IMR-90 (cell line): ENCODE measurements around the gene SLC17A9. TPM values are rescaled to one million over a fixed set of nuclear protein-coding genes. Genes with fewer than 3 reads are reported as not detected.

Experiments used
- ATAC-seq: fragments of 200-7000 bp; cut with Tn5 transposase; 2 replicates; pipeline ENCODE4 v1.9.1; 2020; ENCODE audit warnings: low read depth, mild to moderate bottlenecking, moderate library complexity
- BruUV-seq: library from RNA; stranded (reverse); fragments of 400-500 nt; replicated peaks from 2 replicates; lab custom pipeline; 2021; lab: Mats Ljungman, UMichigan
- CTCF ChIA-PET: fragments of 300-600 bp; formaldehyde crosslinking; extraction: SDS; loops from one replicate; lab custom pipeline; 2021; ENCODE audit warnings: antibody characterized with exemption; lab: Yijun Ruan, JAX
- POLR2A ChIA-PET: fragments of 300-600 bp; sonication (Branson Sonifier 250); formaldehyde crosslinking; loops from one replicate; lab custom pipeline; 2022; ENCODE audit warnings: antibody characterized with exemption; ENCODE audit not compliant: unreplicated experiment; lab: Charles Lee
- DNase-seq: peaks from one replicate; pipeline ENCODE4 v3.0.0; 2013
- H2AFZ ChIP-seq: replicated peaks from 2 replicates; pipeline ENCODE3; 2013; ENCODE audit warnings: low read length, mild to moderate bottlenecking; ENCODE audit not compliant: poor library complexity
- H2AK5ac ChIP-seq: 2 replicates; pipeline ENCODE4 v1.6.1; 2013; ENCODE audit warnings: low read depth, low read length, inconsistent platforms
- H2AK9ac ChIP-seq: replicated peaks from 2 replicates; pipeline ENCODE3; 2013; ENCODE audit warnings: mild to moderate bottlenecking, low read depth, low read length, moderate library complexity; ENCODE audit not compliant: poor library complexity
- H2BK120ac ChIP-seq: 2 replicates; pipeline ENCODE4 v1.6.1; 2013; ENCODE audit warnings: low read depth, low read length, inconsistent platforms
- H2BK15ac ChIP-seq: 3 replicates; pipeline ENCODE4 v1.6.1; 2013; ENCODE audit warnings: low read depth, low read length, inconsistent platforms
- H2BK20ac ChIP-seq: 2 replicates; pipeline ENCODE4 v1.6.1; 2013; ENCODE audit warnings: low read depth, mild to moderate bottlenecking, inconsistent platforms, low read length, moderate library complexity
- H2BK5ac ChIP-seq: 2 replicates; pipeline ENCODE4 v1.6.1; 2013; ENCODE audit warnings: mild to moderate bottlenecking, low read depth, low read length, inconsistent platforms; ENCODE audit not compliant: poor library complexity, severe bottlenecking
- H3K14ac ChIP-seq: replicated peaks from 2 replicates; pipeline ENCODE4 v1.6.1; 2013; ENCODE audit warnings: low read depth, low read length, inconsistent platforms
- H3K18ac ChIP-seq: 2 replicates; pipeline ENCODE4 v1.6.1; 2013; ENCODE audit warnings: low read depth, low read length, control low read depth
- H3K23ac ChIP-seq: 2 replicates; pipeline ENCODE4 v1.6.1; 2013; ENCODE audit warnings: low read depth, low read length, inconsistent platforms
- H3K27ac ChIP-seq: 2 replicates; pipeline ENCODE4 v1.5.1; 2013; ENCODE audit warnings: mild to moderate bottlenecking, control low read depth, low read length; ENCODE audit not compliant: insufficient read depth
- H3K27me3 ChIP-seq: 2 replicates; pipeline ENCODE4 v1.6.1; 2013; ENCODE audit warnings: low read length; ENCODE audit not compliant: control insufficient read depth, insufficient read depth
- H3K36me3 ChIP-seq: 2 replicates; pipeline ENCODE4 v1.6.1; 2013; ENCODE audit warnings: low read length, mixed read lengths; ENCODE audit not compliant: control insufficient read depth, insufficient read depth
- H3K4ac ChIP-seq: 2 replicates; pipeline ENCODE4 v1.6.1; 2013; ENCODE audit warnings: low read depth, low read length, inconsistent platforms
- H3K4me1 ChIP-seq: 2 replicates; pipeline ENCODE4 v1.6.1; 2013; ENCODE audit warnings: low read length, mixed read lengths; ENCODE audit not compliant: control insufficient read depth, insufficient read depth
- H3K4me2 ChIP-seq: 2 replicates; pipeline ENCODE4 v1.6.1; 2013; ENCODE audit warnings: low read depth, mild to moderate bottlenecking, control low read depth, low read length, moderate library complexity
- H3K4me3 ChIP-seq: 2 replicates; pipeline ENCODE4 v1.5.1; 2013; ENCODE audit warnings: low read depth, mild to moderate bottlenecking, control low read depth, low read length, moderate library complexity; ENCODE audit not compliant: insufficient read depth
- H3K56ac ChIP-seq: 2 replicates; pipeline ENCODE4 v1.6.1; 2013; ENCODE audit warnings: low read length, inconsistent platforms; ENCODE audit not compliant: insufficient read depth; ENCODE audit errors: extremely low read depth
- H3K79me1 ChIP-seq, 2 experiments: 2 replicates each; pipeline ENCODE4 v1.6.1; 2013; ENCODE audit warnings: low read length in 2 of 2, inconsistent platforms in 1 of 2, low read depth in 1 of 2
- H3K9ac ChIP-seq: 2 replicates; pipeline ENCODE4 v1.6.1; 2013; ENCODE audit warnings: low read depth, low read length, control low read depth
- H3K9me1 ChIP-seq: 2 replicates; pipeline ENCODE4 v1.6.1; 2013; ENCODE audit warnings: low read length, inconsistent platforms; ENCODE audit not compliant: insufficient read depth
- H3K9me3 ChIP-seq: 2 replicates; pipeline ENCODE4 v1.6.1; 2013; ENCODE audit warnings: low read length; ENCODE audit not compliant: control insufficient read depth, insufficient read depth
- H4K20me1 ChIP-seq: 2 replicates; pipeline ENCODE4 v1.6.1; 2013; ENCODE audit warnings: low read length, inconsistent platforms; ENCODE audit not compliant: insufficient read depth
- H4K5ac ChIP-seq: 2 replicates; pipeline ENCODE4 v1.6.1; 2013; ENCODE audit warnings: mild to moderate bottlenecking, low read depth, low read length, control low read depth
- H4K8ac ChIP-seq, 2 experiments: 2 replicates each; pipeline ENCODE4 v1.6.1; 2013; ENCODE audit warnings: low read depth in 2 of 2, low read length in 2 of 2, control low read depth in 1 of 2, inconsistent platforms in 1 of 2
- H4K91ac ChIP-seq: 2 replicates; pipeline ENCODE4 v1.6.1; 2013; ENCODE audit warnings: low read depth, low read length, inconsistent platforms; ENCODE audit not compliant: insufficient read depth
- BHLHE40 ChIP-seq: fragments of 150-350 bp; IDR thresholded peaks from 2 replicates; pipeline ENCODE4 v1.6.1; 2016; ENCODE audit warnings: mild to moderate bottlenecking, low read depth, low read length
- NFE2L2 ChIP-seq: fragments of 150-350 bp; IDR thresholded peaks from 2 replicates; pipeline ENCODE4 v1.6.1; 2016; ENCODE audit warnings: low read depth, mild to moderate bottlenecking, low read length
- RCOR1 ChIP-seq: IDR thresholded peaks from 2 replicates; pipeline ENCODE4 v1.6.1; 2012; ENCODE audit warnings: mild to moderate bottlenecking, low read length, improper control_type of control experiment; ENCODE audit not compliant: insufficient replicate concordance
- WGBS, 2 experiments: methylation state at CpG; one replicate each; pipeline versions ENCODE4 v1.1.5 to v1.1.7; 2013; ENCODE audit warnings: missing lambda C conversion rate in 2 of 2; ENCODE audit not compliant: insufficient read length in 1 of 2; ENCODE audit errors: extremely low coverage in 2 of 2; 5-methylcytosine and 5-hydroxymethylcytosine counted together
- dilution Hi-C: fragments of 300-500 bp; cut with HindIII; formaldehyde crosslinking; loops from one replicate; pipeline ENCODE4 v1.14.3; 2018; ENCODE audit warnings: low sequenced_read_pairs; ENCODE audit not compliant: unreplicated experiment
- in situ Hi-C: fragments of 300-500 bp; cut with MboI; formaldehyde crosslinking; loops from 3 replicates; pipeline ENCODE4 v1.14.3; 2019; ENCODE audit warnings: low sequenced_read_pairs, inconsistent platforms, mixed read lengths
- intact Hi-C: fragments of 100-400 bp; cut with micrococcal nuclease; formaldehyde crosslinking; loops from 2 replicates; pipeline ENCODE4 v1.10.0; 2022
- polyA plus RNA-seq, 3 experiments: library from polyadenylated mRNA; depleted of rRNA; stranded (reverse); fragments of >200 nt; gene quantifications; 2 replicates each; pipeline ENCODE4 v1.2.3, GENCODE V29; 2012; ENCODE audit warnings: low replicate concordance in 1 of 3
- total RNA-seq: library from RNA; depleted of rRNA; stranded (reverse); fragments of >200 nt; gene quantifications from 2 replicates; pipeline ENCODE4 v1.2.3, GENCODE V29; 2012
- TF ChIP-seq, protein P1 (sequence below): fragments of 150-350 bp; IDR thresholded peaks from 2 replicates; pipeline ENCODE4 v1.6.1; 2017; ENCODE audit warnings: mild to moderate bottlenecking, antibody characterized with exemption, low read length, low read depth
- TF ChIP-seq, protein P2 (sequence below): fragments of 150-350 bp; IDR thresholded peaks from 2 replicates; pipeline ENCODE4 v1.6.1; 2016; ENCODE audit warnings: low read depth, mild to moderate bottlenecking, low read length, moderate library complexity, borderline replicate concordance

Gene SLC17A9
- total and polyA plus RNA-seq, 2 of the 4 experiments (the other 2 are of a cell fraction): 2.2 to 14.4 TPM

DNA sequence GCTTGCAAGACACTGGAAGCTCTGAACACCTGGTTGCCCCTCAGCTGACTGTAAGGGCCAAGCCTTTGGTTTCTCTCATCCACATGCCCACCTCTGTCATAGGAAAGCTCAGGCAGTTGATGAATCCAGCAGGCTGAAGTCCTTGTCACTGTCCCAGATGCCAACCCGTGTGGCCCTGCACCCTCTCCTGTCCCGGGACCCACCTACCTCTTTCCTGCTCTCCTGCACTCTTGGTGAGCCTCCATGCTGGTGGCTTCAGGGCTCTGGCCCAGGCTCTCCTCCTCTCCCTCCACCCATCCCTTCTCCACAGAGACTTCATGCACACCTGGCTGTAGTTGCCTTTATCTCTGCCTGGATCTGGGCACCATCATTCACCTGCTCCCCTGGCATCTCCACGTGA, 18.5 kb upstream of the SLC17A9 start:
- peaks cover 75% of the 10 kb centered on the region for H4K20me1 ChIP-seq
- H2BK20ac ChIP-seq: no peak overlapping the region
- H3K4me3 ChIP-seq: no peak overlapping the region
- WGBS, 2 experiments: 83% methylated on average over 3 of the region's 3 CpGs; no CpG with 5 or more reads in 1 of the 2 experiments
- ChIA-PET POLR2A (no interaction called here), CTCF (no interaction called here)
- H4K91ac ChIP-seq: no peak overlapping the region
- H4K5ac ChIP-seq: no peak overlapping the region
- no peaks in the 10 kb centered on the region for H3K27me3 ChIP-seq
- no peak overlapping the region for H2AFZ ChIP-seq
- H3K9me1 ChIP-seq: peaks cover 24% of the 10 kb centered on the region
- no TSS peak for BruUV-seq
- H3K56ac ChIP-seq: no peak overlapping the region
- no peak overlapping the region for H2BK5ac ChIP-seq
- no peak overlapping the region for H3K27ac ChIP-seq
- peaks cover 3 to 58% of the 10 kb centered on the region in 2 experiments; a peak in 3 of 4 replicates for H3K79me1 ChIP-seq
- in situ Hi-C loops (no loop called here), dilution Hi-C loops (no loop called here), intact Hi-C loops (no loop called here)
- no peak overlapping the region for H3K9ac ChIP-seq
- peak overlapping the region; percentile 10; the same call in 1 of the 2 replicates for H3K23ac ChIP-seq
- TF ChIP-seq, protein P1, sequence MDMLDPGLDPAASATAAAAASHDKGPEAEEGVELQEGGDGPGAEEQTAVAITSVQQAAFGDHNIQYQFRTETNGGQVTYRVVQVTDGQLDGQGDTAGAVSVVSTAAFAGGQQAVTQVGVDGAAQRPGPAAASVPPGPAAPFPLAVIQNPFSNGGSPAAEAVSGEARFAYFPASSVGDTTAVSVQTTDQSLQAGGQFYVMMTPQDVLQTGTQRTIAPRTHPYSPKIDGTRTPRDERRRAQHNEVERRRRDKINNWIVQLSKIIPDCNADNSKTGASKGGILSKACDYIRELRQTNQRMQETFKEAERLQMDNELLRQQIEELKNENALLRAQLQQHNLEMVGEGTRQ: no peak
- TF ChIP-seq RCOR1: no peak
- no peak for TF ChIP-seq BHLHE40
- TF ChIP-seq, protein P2, sequence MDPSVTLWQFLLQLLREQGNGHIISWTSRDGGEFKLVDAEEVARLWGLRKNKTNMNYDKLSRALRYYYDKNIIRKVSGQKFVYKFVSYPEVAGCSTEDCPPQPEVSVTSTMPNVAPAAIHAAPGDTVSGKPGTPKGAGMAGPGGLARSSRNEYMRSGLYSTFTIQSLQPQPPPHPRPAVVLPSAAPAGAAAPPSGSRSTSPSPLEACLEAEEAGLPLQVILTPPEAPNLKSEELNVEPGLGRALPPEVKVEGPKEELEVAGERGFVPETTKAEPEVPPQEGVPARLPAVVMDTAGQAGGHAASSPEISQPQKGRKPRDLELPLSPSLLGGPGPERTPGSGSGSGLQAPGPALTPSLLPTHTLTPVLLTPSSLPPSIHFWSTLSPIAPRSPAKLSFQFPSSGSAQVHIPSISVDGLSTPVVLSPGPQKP: no peak
- TF ChIP-seq NFE2L2: no peak
- no peak overlapping the region for H3K4me2 ChIP-seq
- H3K4ac ChIP-seq: no peak overlapping the region
- no peak overlapping the region for H3K14ac ChIP-seq
- H3K36me3 ChIP-seq: peaks cover 17% of the 10 kb centered on the region
- peaks cover 11% of the 10 kb centered on the region; the same call in 1 of the 2 replicates for H3K4me1 ChIP-seq
- H3K9me3 ChIP-seq: no peaks in the 10 kb centered on the region
- no peak overlapping the region for H2AK9ac ChIP-seq
- H2AK5ac ChIP-seq: no peak overlapping the region
- no peak overlapping the region for H2BK120ac ChIP-seq
- ATAC-seq: no peak
- no peak overlapping the region for H3K18ac ChIP-seq
- no peak overlapping the region for H2BK15ac ChIP-seq
- no peak for DNase-seq
- H4K8ac ChIP-seq: no peak overlapping the region
